ENCODE measurements around the gene MKRN2.
A peak's percentile ranks its signal among the peaks of the same experiment; 100 is the strongest.

The MKRN2 gene

GRCh38 chr3:12556690-12557472 lies at the start of gene MKRN2:
Gene MKRN2 (plus strand): TSS chr3:12557087. CDS start chr3:12557151, 64 bp downstream.
- peak; percentile 76 for DNase-seq (ENCODE audit: low read depth)
- TF ChIP-seq CTCF (IDR thresholded peaks at IDR 0.05; ENCODE audit: control insufficient read depth, extremely low read depth, insufficient read depth) = no peak
- H3K4me3 ChIP-seq (ENCODE audit: low read depth, low read length) = peak within 1 kb of the TSS; percentile 96

- DNase-seq (ENCODE audit: low read depth) = no peak
- no peak overlapping the region for H3K4me3 ChIP-seq (ENCODE audit: low read depth, low read length)
- TF ChIP-seq CTCF (IDR thresholded peaks at IDR 0.05; ENCODE audit: control insufficient read depth, extremely low read depth, insufficient read depth) = no peak
These were observed 49.2 kb upstream of the MKRN2 start for GRCh38 chr3:12507591-12508281.

- no peak overlapping the region for H3K4me3 ChIP-seq (ENCODE audit: low read depth, low read length)
- no peak for TF ChIP-seq CTCF (IDR thresholded peaks at IDR 0.05; ENCODE audit: control insufficient read depth, extremely low read depth, insufficient read depth)
- DNase-seq (ENCODE audit: low read depth) = no peak
These were observed 48.6 kb upstream of the MKRN2 start for GRCh38 chr3:12508291-12508700.

- no peak for TF ChIP-seq CTCF (IDR thresholded peaks at IDR 0.05; ENCODE audit: control insufficient read depth, extremely low read depth, insufficient read depth)
- DNase-seq (ENCODE audit: low read depth) = no peak
- no peak overlapping the region for H3K4me3 ChIP-seq (ENCODE audit: low read depth, low read length)
These were observed 47.4 kb upstream of the MKRN2 start for GRCh38 chr3:12509466-12509865.

GRCh38 chr3:12512534-12513118 lies 44.3 kb upstream of the MKRN2 start:
- TF ChIP-seq CTCF (IDR thresholded peaks at IDR 0.05; ENCODE audit: control insufficient read depth, extremely low read depth, insufficient read depth) = no peak
- no peak for DNase-seq (ENCODE audit: low read depth)
- no peak overlapping the region for H3K4me3 ChIP-seq (ENCODE audit: low read depth, low read length)

- H3K4me3 ChIP-seq (ENCODE audit: low read depth, low read length) = no peak overlapping the region
- TF ChIP-seq CTCF (IDR thresholded peaks at IDR 0.05; ENCODE audit: control insufficient read depth, extremely low read depth, insufficient read depth) = no peak
- no peak for DNase-seq (ENCODE audit: low read depth)
These were observed 43.0 kb upstream of the MKRN2 start for GRCh38 chr3:12513694-12514446.
